Testis (tissue), 3 donors: ENCODE measurements around the gene AMN. TPM values are rescaled to one million over a fixed set of nuclear protein-coding genes. Genes with fewer than 3 reads are reported as not detected.

ENCODE experiments used
- DNase-seq: peaks from one replicate; pipeline ENCODE4 v3.0.0-alpha.2; 2019
- H3K27ac ChIP-seq, 2 donors: fragments of 200-600 bp; sonication (generic); one replicate each; pipeline ENCODE4 v1.5.1; 2019
- H3K27me3 ChIP-seq: fragments of 200-600 bp; sonication (generic); one replicate; pipeline ENCODE4 v1.5.1; 2019
- H3K36me3 ChIP-seq: fragments of 200-600 bp; sonication (generic); one replicate; pipeline ENCODE4 v1.5.1; 2017; ENCODE audit warnings: low read depth; ENCODE audit errors: missing control alignments
- H3K4me1 ChIP-seq: fragments of 200-600 bp; sonication (generic); one replicate; pipeline ENCODE4 v1.5.1; 2019
- H3K4me3 ChIP-seq, 2 donors: fragments of 200-600 bp; sonication (generic); one replicate each; pipeline ENCODE4 v1.5.1; 2017 to 2019
- H3K9me3 ChIP-seq: fragments of 200-600 bp; sonication (generic); one replicate; pipeline ENCODE4 v1.5.1; 2017
- CTCF ChIP-seq, 3 experiments: fragments of 450-650 bp in 2 of 3; fragments of 200-600 bp in 1 of 3; sonication (generic) in 1 of 3; IDR thresholded peaks; one replicate each; pipeline ENCODE4 v1.5.1; 2016 to 2019; ENCODE audit warnings: antibody characterized with exemption in 3 of 3, mild to moderate bottlenecking in 2 of 3, moderate library complexity in 1 of 3
- POLR2A ChIP-seq: fragments of 450-650 bp; IDR thresholded peaks from one replicate; pipeline ENCODE4 v1.6.1; 2017; ENCODE audit warnings: antibody characterized with exemption, mild to moderate bottlenecking, moderate library complexity
- WGBS, 2 donors: methylation state at CpG; one replicate each; pipeline ENCODE4 v1.1.5; 2018; 5-methylcytosine and 5-hydroxymethylcytosine counted together
- intact Hi-C: fragments of 100-400 bp; cut with DNase I; formaldehyde crosslinking; loops from one replicate; pipeline ENCODE4 v1.15.1; 2023; ENCODE audit warnings: low total_unique reads
- polyA plus RNA-seq: library from polyadenylated mRNA; stranded (reverse); fragments of 350-450 nt; fragmentation: Illumina TruSeq; extraction: RNeasy Lipid Tissue Mini Kit (QIAGEN cat#74804); gene quantifications from one replicate; pipeline ENCODE4 v1.2.3, GENCODE V29; 2014; ENCODE audit warnings: low read depth, low replicate concordance; ENCODE audit not compliant: insufficient read depth
- total RNA-seq, 2 donors: library from RNA; depleted of rRNA; stranded (reverse); fragments of >200 nt; gene quantifications; one replicate each; pipeline ENCODE4 v1.2.3, GENCODE V29; 2016

AMN gene
- total and polyA plus RNA-seq, 3 donors from 2014 or later: 3.0 to 4.6 (median 3.0) TPM

GRCh38 chr14:102878174-102878969 lies 44.1 kb upstream of the AMN start:
- intact Hi-C loops: no loop called here
- no peak for DNase-seq
- Histone ChIP-seq H3K9me3 (no peaks in the 10 kb centered on the region), H3K4me1 (no peaks in the 10 kb centered on the region), H3K27ac (no peak overlapping the region), H3K4me3 (no peak overlapping the region), H3K36me3 (no peaks in the 10 kb centered on the region), H3K27me3 (no peaks in the 10 kb centered on the region)
- 72 to 92% methylated on average over 6 of the region's 6 CpGs for WGBS, 2 donors
- no peak for TF ChIP-seq POLR2A
- TF ChIP-seq CTCF (IDR thresholded peaks at IDR 0.05): no peak

GRCh38 chr14:102878970-102879460 lies 43.4 kb upstream of the AMN start:
- TF ChIP-seq POLR2A: no peak
- 92 to 97% methylated on average over 6 of the region's 6 CpGs for WGBS, 2 donors
- H3K4me1 ChIP-seq: no peaks in the 10 kb centered on the region
- no peak for DNase-seq
- no peaks in the 10 kb centered on the region for H3K36me3 ChIP-seq
- no peaks in the 10 kb centered on the region for H3K9me3 ChIP-seq
- H3K27ac ChIP-seq: no peak overlapping the region
- no peaks in the 10 kb centered on the region for H3K27me3 ChIP-seq
- H3K4me3 ChIP-seq: no peak overlapping the region
- intact Hi-C loops: no loop called here

GRCh38 chr14:102882226-102882906 lies 40.1 kb upstream of the AMN start:
- no peaks in the 10 kb centered on the region for H3K27me3 ChIP-seq
- intact Hi-C loops: no loop called here
- no peak overlapping the region for H3K27ac ChIP-seq
- no peaks in the 10 kb centered on the region for H3K36me3 ChIP-seq
- no peaks in the 10 kb centered on the region for H3K9me3 ChIP-seq
- DNase-seq: no peak
- H3K4me3 ChIP-seq: no peak overlapping the region
- WGBS, 2 donors: 64 to 88% methylated on average over 5 of the region's 5 CpGs
- H3K4me1 ChIP-seq: no peaks in the 10 kb centered on the region
- TF ChIP-seq POLR2A: no peak
- no peak for TF ChIP-seq CTCF (IDR thresholded peaks at IDR 0.05)

- Histone ChIP-seq H3K4me3 (no peak overlapping the region), H3K9me3 (no peaks in the 10 kb centered on the region), H3K27ac (no peak overlapping the region), H3K4me1 (no peaks in the 10 kb centered on the region), H3K27me3 (no peaks in the 10 kb centered on the region), H3K36me3 (no peaks in the 10 kb centered on the region)
- intact Hi-C loops: no loop called here
- DNase-seq: no peak
- WGBS, 2 donors: 93 to 96% methylated on average over 5 of the region's 5 CpGs
- TF ChIP-seq POLR2A: no peak
- TF ChIP-seq CTCF (IDR thresholded peaks at IDR 0.05): no peak
Observed at GRCh38 chr14:102883089-102883541, 39.3 kb upstream of the AMN start.

GRCh38 chr14:102883554-102883953 lies 38.9 kb upstream of the AMN start:
- H3K4me1 ChIP-seq: no peaks in the 10 kb centered on the region
- no peak for DNase-seq
- no peak for TF ChIP-seq POLR2A
- TF ChIP-seq CTCF (IDR thresholded peaks at IDR 0.05): no peak
- H3K9me3 ChIP-seq: no peaks in the 10 kb centered on the region
- no peaks in the 10 kb centered on the region for H3K36me3 ChIP-seq
- intact Hi-C loops: no loop called here
- WGBS, 2 donors: 94 to 98% methylated on average over 14 of the region's 14 CpGs
- H3K4me3 ChIP-seq: no peak overlapping the region
- H3K27ac ChIP-seq: no peak overlapping the region
- no peaks in the 10 kb centered on the region for H3K27me3 ChIP-seq
